Hepatocyte (in vitro differentiated cells): ENCODE measurements around the gene ATXN7L1.

Experiments used
- EZH2phosphoT487 ChIP-seq: fragments of 200-600 bp; sonication (generic); IDR thresholded peaks from one replicate; pipeline ENCODE4 v1.6.1; 2018; ENCODE audit warnings: antibody characterized with exemption, mild to moderate bottlenecking, low read depth, moderate library complexity; ENCODE audit not compliant: unreplicated experiment, severe bottlenecking
- TF ChIP-seq, protein P1 (sequence below): fragments of 200-600 bp; sonication (generic); IDR thresholded peaks from 2 replicates; pipeline ENCODE4 v1.5.1; 2016; ENCODE audit warnings: antibody characterized with exemption, mild to moderate bottlenecking; ENCODE audit not compliant: poor library complexity

DNA sequence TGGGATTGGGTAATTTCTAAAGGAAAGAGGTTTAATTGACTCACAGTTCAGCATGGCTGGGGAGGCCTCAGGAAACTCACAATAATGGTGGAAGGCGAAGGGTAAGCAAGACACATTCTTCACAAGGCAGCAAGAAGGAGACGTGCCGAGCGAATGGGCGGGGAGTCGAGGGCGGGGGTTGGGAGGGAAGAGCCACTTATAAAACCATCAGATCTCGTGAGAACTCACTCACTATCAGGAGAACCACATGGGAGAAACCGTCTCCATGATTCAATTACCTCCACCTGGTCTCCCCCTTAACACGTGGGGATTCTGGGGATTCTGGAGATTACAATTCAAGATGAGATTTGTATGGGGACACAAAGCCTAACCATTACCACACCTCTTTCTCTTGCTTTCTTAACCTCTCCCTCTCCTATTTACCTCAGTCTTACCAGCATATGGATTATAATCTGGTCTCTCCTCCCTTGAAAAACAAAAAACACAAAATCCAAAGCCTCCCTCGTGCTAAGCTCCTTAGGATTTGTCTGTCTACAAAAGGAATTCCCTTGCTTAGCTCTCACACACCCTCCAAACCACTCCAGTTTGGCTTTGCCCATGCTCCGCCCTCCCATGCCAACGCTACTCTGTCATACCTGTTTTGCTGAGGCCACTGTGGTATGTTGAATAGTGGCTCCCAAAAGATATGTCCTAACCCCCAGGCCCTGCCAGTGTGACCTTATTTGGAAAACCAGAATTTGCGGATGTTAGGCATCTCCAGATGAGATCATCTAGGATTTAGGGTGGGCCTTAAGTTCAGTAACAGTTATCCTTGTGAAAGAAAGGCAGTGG is 275.5 kb downstream of the ATXN7L1 start:
- TF ChIP-seq, protein P1, sequence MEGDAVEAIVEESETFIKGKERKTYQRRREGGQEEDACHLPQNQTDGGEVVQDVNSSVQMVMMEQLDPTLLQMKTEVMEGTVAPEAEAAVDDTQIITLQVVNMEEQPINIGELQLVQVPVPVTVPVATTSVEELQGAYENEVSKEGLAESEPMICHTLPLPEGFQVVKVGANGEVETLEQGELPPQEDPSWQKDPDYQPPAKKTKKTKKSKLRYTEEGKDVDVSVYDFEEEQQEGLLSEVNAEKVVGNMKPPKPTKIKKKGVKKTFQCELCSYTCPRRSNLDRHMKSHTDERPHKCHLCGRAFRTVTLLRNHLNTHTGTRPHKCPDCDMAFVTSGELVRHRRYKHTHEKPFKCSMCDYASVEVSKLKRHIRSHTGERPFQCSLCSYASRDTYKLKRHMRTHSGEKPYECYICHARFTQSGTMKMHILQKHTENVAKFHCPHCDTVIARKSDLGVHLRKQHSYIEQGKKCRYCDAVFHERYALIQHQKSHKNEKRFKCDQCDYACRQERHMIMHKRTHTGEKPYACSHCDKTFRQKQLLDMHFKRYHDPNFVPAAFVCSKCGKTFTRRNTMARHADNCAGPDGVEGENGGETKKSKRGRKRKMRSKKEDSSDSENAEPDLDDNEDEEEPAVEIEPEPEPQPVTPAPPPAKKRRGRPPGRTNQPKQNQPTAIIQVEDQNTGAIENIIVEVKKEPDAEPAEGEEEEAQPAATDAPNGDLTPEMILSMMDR = no peak
- TF ChIP-seq EZH2phosphoT487 = no peak
